B cell (primary cell): ENCODE measurements around the gene PPP2R2B. TPM values are rescaled to one million over a fixed set of nuclear protein-coding genes. Genes with fewer than 3 reads are reported as not detected.

Source experiments
- ATAC-seq: fragments of 200-7000 bp; cut with Tn5 transposase; one replicate; pipeline ENCODE4 v1.10.0; 2021; ENCODE audit warnings: low read depth, mild to moderate bottlenecking, moderate number of reproducible peaks, moderate library complexity
- CTCF ChIA-PET: fragments of 350-600 bp; sonication (Branson Sonifier 250); formaldehyde crosslinking; loops from one replicate; lab custom pipeline; 2021; ENCODE audit warnings: antibody characterized with exemption, inconsistent platforms; lab: Charles Lee
- POLR2A ChIA-PET: fragments of 350-600 bp; sonication (Branson Sonifier 250); formaldehyde crosslinking; loops from one replicate; lab custom pipeline; 2021; ENCODE audit warnings: antibody characterized with exemption; lab: Charles Lee
- DNase-seq: peaks from one replicate; pipeline ENCODE4 v3.0.0; 2013
- H2AFZ ChIP-seq: 2 replicates; pipeline ENCODE4 v1.6.1; 2012; ENCODE audit warnings: mild to moderate bottlenecking, low read depth, low read length; ENCODE audit not compliant: insufficient read depth, poor library complexity, severe bottlenecking
- H3K27ac ChIP-seq, 2 donors: 1 replicate in 1 of 2; 2 replicates in 1 of 2; pipeline ENCODE4 v1.5.1; 2012 to 2013; ENCODE audit warnings: low read length in 2 of 2, mild to moderate bottlenecking in 2 of 2, moderate library complexity in 1 of 2
- H3K27me3 ChIP-seq, 4 experiments: fragments of 200-600 bp in 1 of 4; sonication (generic) in 1 of 4; replicated peaks in 1 of 4; 1 replicate in 2 of 4; 2 replicates in 2 of 4; pipeline versions ENCODE4 v1.6.1 to v1.7.0; 2013 to 2016; ENCODE audit warnings: low read length in 3 of 4, mild to moderate bottlenecking in 2 of 4, mixed read lengths in 1 of 4, moderate library complexity in 1 of 4; ENCODE audit not compliant: insufficient read depth in 4 of 4, control insufficient read depth in 3 of 4; ENCODE audit errors: control extremely low read depth in 1 of 4
- H3K36me3 ChIP-seq, 2 experiments: replicated peaks in 1 of 2; 1 replicate in 1 of 2; 2 replicates in 1 of 2; pipeline versions ENCODE4 v1.6.1 to v1.7.1; 2013; ENCODE audit warnings: low read length in 1 of 2; ENCODE audit not compliant: insufficient read depth in 2 of 2, control insufficient read depth in 1 of 2; ENCODE audit errors: control extremely low read depth in 1 of 2, extremely low read depth in 1 of 2
- H3K4me1 ChIP-seq, 2 donors: fragments of 200-600 bp in 1 of 2; sonication (generic) in 1 of 2; 1 replicate in 1 of 2; 2 replicates in 1 of 2; pipeline versions ENCODE4 v1.5.1 to v1.6.1; 2013 to 2017; ENCODE audit warnings: low read length in 2 of 2; ENCODE audit not compliant: control insufficient read depth in 2 of 2, insufficient read depth in 2 of 2
- H3K4me2 ChIP-seq: replicated peaks from 2 replicates; pipeline ENCODE3; 2012; ENCODE audit warnings: mild to moderate bottlenecking, low read depth, low read length; ENCODE audit not compliant: poor library complexity, severe bottlenecking
- H3K4me3 ChIP-seq, 5 experiments: fragments of 200-600 bp in 1 of 5; sonication (generic) in 1 of 5; 1 replicate in 3 of 5; 2 replicates in 2 of 5; pipeline versions ENCODE4 v1.5.1 to v1.7.0; 2011 to 2016; ENCODE audit warnings: low read length in 4 of 5, mild to moderate bottlenecking in 4 of 5, low read depth in 2 of 5, control low read depth in 1 of 5, moderate library complexity in 1 of 5; ENCODE audit not compliant: insufficient read depth in 1 of 5; ENCODE audit errors: control extremely low read depth in 1 of 5, extremely low read depth in 1 of 5
- H3K79me2 ChIP-seq: fragments of 200-600 bp; sonication (generic); one replicate; pipeline ENCODE4 v1.6.0; 2016; ENCODE audit warnings: low read length; ENCODE audit not compliant: control insufficient read depth, insufficient read depth
- H3K9ac ChIP-seq: fragments of 200-600 bp; sonication (generic); 2 replicates; pipeline ENCODE4 v1.6.1; 2017; ENCODE audit warnings: mild to moderate bottlenecking, low read length, moderate library complexity
- H3K9me3 ChIP-seq, 3 donors: one replicate each; pipeline versions ENCODE4 v1.6.1 to v1.7.1; 2013; ENCODE audit warnings: low read length in 2 of 3; ENCODE audit not compliant: control insufficient read depth in 2 of 3, insufficient read depth in 1 of 3; ENCODE audit errors: control extremely low read depth in 1 of 3
- H4K20me1 ChIP-seq: 2 replicates; pipeline ENCODE4 v1.6.0; 2012; ENCODE audit warnings: mild to moderate bottlenecking, low read length; ENCODE audit not compliant: insufficient read depth, control insufficient read depth, poor library complexity, severe bottlenecking
- H3K27ac Mint-ChIP-seq: one replicate; pipeline ENCODE4 v1.8.0; 2021; ENCODE audit warnings: mixed read lengths
- H3K27me3 Mint-ChIP-seq: one replicate; pipeline ENCODE4 v1.8.0; 2021; ENCODE audit warnings: mixed read lengths
- H3K4me1 Mint-ChIP-seq: one replicate; pipeline ENCODE4 v1.8.0; 2021; ENCODE audit warnings: mixed read lengths
- H3K4me3 Mint-ChIP-seq: one replicate; pipeline ENCODE4 v1.8.0; 2021; ENCODE audit warnings: mixed read lengths
- H3K9me3 Mint-ChIP-seq: one replicate; pipeline ENCODE4 v1.8.0; 2022; ENCODE audit warnings: mixed read lengths; ENCODE audit not compliant: insufficient read depth
- EZH2 ChIP-seq: IDR thresholded peaks from 2 replicates; pipeline ENCODE4 v1.6.1; 2012; ENCODE audit warnings: borderline replicate concordance, low read depth, mild to moderate bottlenecking, moderate library complexity, low read length; ENCODE audit not compliant: insufficient read depth, poor library complexity, severe bottlenecking
- WGBS: methylation state at CpG from one replicate; pipeline ENCODE4 v1.1.5; 2013; ENCODE audit warnings: missing lambda C conversion rate; ENCODE audit not compliant: insufficient coverage; 5-methylcytosine and 5-hydroxymethylcytosine counted together
- intact Hi-C: fragments of 100-400 bp; cut with micrococcal nuclease; formaldehyde crosslinking; loops from one replicate; pipeline ENCODE4 v1.10.0; 2022
- polyA plus RNA-seq: library from polyadenylated mRNA; depleted of rRNA; stranded (reverse); fragments of >200 nt; gene quantifications from 2 replicates; pipeline ENCODE4 v1.2.3, GENCODE V29; 2012
- total RNA-seq, 2 donors: library from RNA; stranded (reverse); fragments of 120-200 nt in 1 of 2; gene quantifications; 1 replicate in 1 of 2; 2 replicates in 1 of 2; pipeline versions ENCODE4 v1.2.3 to v1.2.4, GENCODE V29; 2013 to 2022
- TF ChIP-seq, protein P1 (sequence below): fragments of 200-600 bp; IDR thresholded peaks from one replicate; pipeline ENCODE4 v1.8.0; 2022; ENCODE audit warnings: antibody characterized with exemption, mild to moderate bottlenecking

The PPP2R2B gene
- total and polyA plus RNA-seq, 2 donors (not counting 1 experiment from before 2014, with no cell fraction given): 0.03 TPM; not detected in 1

DNA sequence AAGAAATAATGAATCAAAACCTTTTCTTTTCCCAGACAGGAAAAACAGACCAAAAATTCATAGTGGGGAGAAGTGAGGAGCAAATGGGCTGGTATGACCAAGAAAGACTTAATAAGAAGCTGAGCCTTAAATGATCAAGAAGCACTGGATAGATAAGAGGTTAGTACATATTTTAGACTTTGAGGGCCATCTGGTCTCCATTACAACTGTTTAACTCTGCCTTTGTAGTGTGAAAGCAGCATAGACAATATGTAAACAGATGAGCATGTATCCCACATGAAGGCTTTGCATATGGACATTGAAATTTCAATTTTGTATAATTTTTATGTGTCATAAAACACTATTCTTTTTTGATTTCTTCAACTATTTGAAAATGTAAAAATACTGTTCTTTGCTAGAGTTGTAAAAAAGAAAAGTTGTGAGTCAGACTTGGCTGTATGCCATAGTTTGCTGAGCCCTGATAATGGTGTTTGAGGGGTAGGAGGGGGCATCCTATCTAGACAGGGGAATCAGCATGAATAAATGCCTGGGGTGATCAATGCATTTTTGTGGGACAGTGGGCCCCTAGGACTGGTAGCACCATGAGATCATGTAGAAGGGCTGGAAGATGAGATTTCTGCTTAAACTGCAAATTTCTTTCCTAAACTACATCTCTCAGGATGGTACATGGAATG lies 270.8 kb downstream of the PPP2R2B start:
- Histone ChIP-seq H3K4me3 (no peak overlapping the region), H4K20me1 (no peaks in the 10 kb centered on the region), H3K36me3 (no peaks in the 10 kb centered on the region), H3K4me2 (no peak overlapping the region), H3K27ac (no peak overlapping the region), H3K27me3 (no peaks in the 10 kb centered on the region), H2AFZ (no peak overlapping the region), H3K9me3 (peaks cover 0 to 4% (median 0%) of the 10 kb centered on the region in 3 donors), H3K4me1 (no peaks in the 10 kb centered on the region), H3K9ac (no peak overlapping the region), H3K79me2 (no peaks in the 10 kb centered on the region)
- TF ChIP-seq EZH2: no peak
- TF ChIP-seq, protein P1, sequence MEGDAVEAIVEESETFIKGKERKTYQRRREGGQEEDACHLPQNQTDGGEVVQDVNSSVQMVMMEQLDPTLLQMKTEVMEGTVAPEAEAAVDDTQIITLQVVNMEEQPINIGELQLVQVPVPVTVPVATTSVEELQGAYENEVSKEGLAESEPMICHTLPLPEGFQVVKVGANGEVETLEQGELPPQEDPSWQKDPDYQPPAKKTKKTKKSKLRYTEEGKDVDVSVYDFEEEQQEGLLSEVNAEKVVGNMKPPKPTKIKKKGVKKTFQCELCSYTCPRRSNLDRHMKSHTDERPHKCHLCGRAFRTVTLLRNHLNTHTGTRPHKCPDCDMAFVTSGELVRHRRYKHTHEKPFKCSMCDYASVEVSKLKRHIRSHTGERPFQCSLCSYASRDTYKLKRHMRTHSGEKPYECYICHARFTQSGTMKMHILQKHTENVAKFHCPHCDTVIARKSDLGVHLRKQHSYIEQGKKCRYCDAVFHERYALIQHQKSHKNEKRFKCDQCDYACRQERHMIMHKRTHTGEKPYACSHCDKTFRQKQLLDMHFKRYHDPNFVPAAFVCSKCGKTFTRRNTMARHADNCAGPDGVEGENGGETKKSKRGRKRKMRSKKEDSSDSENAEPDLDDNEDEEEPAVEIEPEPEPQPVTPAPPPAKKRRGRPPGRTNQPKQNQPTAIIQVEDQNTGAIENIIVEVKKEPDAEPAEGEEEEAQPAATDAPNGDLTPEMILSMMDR: no peak
- ChIA-PET CTCF (no interaction called here), POLR2A (no interaction called here)
- no peak overlapping the region for H3K4me3 Mint-ChIP-seq
- no peak for DNase-seq
- no peaks in the 10 kb centered on the region for H3K4me1 Mint-ChIP-seq
- intact Hi-C loops: no loop called here
- H3K27ac Mint-ChIP-seq: no peak overlapping the region
- no peaks in the 10 kb centered on the region for H3K9me3 Mint-ChIP-seq
- peaks cover 13% of the 10 kb centered on the region for H3K27me3 Mint-ChIP-seq
- no peak for ATAC-seq

DNA sequence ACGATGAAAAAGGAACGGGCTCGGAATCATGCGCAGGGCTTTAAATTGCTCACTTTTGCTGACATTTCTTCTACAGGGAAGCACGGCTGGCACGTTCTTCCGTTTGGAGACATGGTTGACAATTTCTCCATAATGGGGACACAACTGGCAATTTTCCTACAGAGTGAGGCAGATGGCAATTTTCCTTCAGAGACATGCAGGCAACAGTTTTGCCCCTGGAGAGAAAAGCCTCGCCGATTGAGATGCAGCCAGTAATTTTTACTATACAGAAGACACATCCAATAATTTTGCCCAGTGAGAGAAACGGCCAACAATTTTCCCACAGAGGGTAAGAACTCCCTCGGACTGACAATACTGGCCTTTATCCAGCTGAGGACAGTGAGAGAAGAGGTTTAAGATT lies 271.7 kb downstream of the PPP2R2B start:
- H3K27me3 ChIP-seq: no peaks in the 10 kb centered on the region
- Mint-ChIP-seq H3K27ac (no peak overlapping the region), H3K9me3 (no peaks in the 10 kb centered on the region), H3K4me3 (no peak overlapping the region), H3K4me1 (no peaks in the 10 kb centered on the region), H3K27me3 (peaks cover 13% of the 10 kb centered on the region)
- no peaks in the 10 kb centered on the region for H4K20me1 ChIP-seq
- ChIA-PET POLR2A (no interaction called here), CTCF (no interaction called here)
- no peaks in the 10 kb centered on the region for H3K4me1 ChIP-seq
- H3K9me3 ChIP-seq: peaks cover 0 to 4% (median 0%) of the 10 kb centered on the region in 3 donors
- H3K9ac ChIP-seq: no peak overlapping the region
- no peaks in the 10 kb centered on the region for H3K79me2 ChIP-seq
- no peak for ATAC-seq
- WGBS: 97% methylated on average over 9 of the region's 11 CpGs
- no peak overlapping the region for H3K4me3 ChIP-seq
- intact Hi-C loops: no loop called here
- H3K36me3 ChIP-seq: no peaks in the 10 kb centered on the region
- no peak overlapping the region for H3K27ac ChIP-seq
- no peak overlapping the region for H2AFZ ChIP-seq
- no peak for TF ChIP-seq EZH2
- TF ChIP-seq, protein P1: no peak
- no peak overlapping the region for H3K4me2 ChIP-seq
- no peak for DNase-seq
